Esophagus muscularis mucosa (tissue), 4 donors: ENCODE results near the gene ARHGAP24.

Experiments
- EP300 ChIP-seq: sonication (generic); formaldehyde crosslinking; IDR thresholded peaks from one replicate; pipeline ENCODE4 v1.6.1; 2017; ENCODE audit warnings: antibody characterized with exemption
- POLR2A ChIP-seq: fragments of 450-650 bp; IDR thresholded peaks from one replicate; pipeline ENCODE4 v1.6.1; 2017; ENCODE audit warnings: antibody characterized with exemption, moderate library complexity, mild to moderate bottlenecking, low read depth
- POLR2AphosphoS5 ChIP-seq, 2 donors: sonication (generic); formaldehyde crosslinking; IDR thresholded peaks; one replicate each; pipeline ENCODE4 v1.6.1; 2017; ENCODE audit warnings: antibody characterized with exemption in 2 of 2
- TF ChIP-seq, protein P1 (sequence below), 3 experiments: fragments of 200-600 bp in 2 of 3; fragments of 450-650 bp in 1 of 3; sonication (generic) in 2 of 3; IDR thresholded peaks; one replicate each; pipeline ENCODE4 v1.5.1; 2017 to 2019; ENCODE audit warnings: antibody characterized with exemption in 3 of 3, mild to moderate bottlenecking in 2 of 3, moderate library complexity in 1 of 3

DNA sequence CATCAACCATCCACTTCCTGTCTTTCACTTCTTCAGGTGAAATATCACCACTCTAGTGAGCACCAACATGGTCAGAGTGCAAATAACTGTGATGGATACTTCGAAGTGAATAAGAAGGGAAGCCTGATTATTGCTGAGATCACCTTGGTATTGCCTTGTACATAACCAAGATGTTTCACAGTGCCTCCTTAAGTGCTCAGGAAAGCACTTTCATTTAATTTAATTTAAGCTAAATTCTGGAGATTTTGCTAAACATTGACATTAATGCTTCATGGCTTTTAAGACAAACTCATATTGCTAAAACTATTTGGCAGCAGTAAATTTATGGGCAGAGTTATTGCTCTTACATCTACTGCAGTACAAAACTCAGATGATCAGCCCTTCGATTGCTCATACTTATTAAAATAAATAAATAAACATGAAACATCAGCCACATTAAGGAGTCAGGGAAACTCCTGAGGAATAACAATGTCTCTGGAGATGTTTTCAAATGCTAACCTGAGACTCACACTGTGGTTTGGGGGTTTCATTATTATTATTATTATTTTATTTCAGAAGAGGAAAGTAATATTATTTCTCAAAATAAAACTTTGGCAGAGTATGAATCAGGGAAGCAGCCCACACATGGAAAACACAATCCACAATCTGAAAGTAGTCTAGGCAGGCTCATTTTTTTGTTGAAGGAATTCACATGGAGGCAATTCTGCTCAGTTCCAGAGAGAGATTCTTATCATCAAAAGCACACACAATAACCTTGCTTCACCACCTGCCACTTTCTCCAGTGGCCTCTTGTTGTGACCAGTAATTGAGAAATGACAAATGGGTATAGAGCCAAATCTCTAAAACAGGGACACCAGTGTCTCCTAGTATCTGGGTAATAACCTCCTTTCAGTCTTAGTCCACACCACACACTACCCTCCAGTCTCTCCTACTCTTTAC is 540.7 kb downstream of the ARHGAP24 start:
- no peak for TF ChIP-seq POLR2A
- TF ChIP-seq, protein P1, sequence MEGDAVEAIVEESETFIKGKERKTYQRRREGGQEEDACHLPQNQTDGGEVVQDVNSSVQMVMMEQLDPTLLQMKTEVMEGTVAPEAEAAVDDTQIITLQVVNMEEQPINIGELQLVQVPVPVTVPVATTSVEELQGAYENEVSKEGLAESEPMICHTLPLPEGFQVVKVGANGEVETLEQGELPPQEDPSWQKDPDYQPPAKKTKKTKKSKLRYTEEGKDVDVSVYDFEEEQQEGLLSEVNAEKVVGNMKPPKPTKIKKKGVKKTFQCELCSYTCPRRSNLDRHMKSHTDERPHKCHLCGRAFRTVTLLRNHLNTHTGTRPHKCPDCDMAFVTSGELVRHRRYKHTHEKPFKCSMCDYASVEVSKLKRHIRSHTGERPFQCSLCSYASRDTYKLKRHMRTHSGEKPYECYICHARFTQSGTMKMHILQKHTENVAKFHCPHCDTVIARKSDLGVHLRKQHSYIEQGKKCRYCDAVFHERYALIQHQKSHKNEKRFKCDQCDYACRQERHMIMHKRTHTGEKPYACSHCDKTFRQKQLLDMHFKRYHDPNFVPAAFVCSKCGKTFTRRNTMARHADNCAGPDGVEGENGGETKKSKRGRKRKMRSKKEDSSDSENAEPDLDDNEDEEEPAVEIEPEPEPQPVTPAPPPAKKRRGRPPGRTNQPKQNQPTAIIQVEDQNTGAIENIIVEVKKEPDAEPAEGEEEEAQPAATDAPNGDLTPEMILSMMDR (IDR thresholded peaks at IDR 0.05) = no peak
- no peak for TF ChIP-seq EP300
- TF ChIP-seq POLR2AphosphoS5 (IDR thresholded peaks at IDR 0.05) = no peak
